Right renal cortex interstitium (tissue), 3 donors: Measurements from ENCODE around the gene SLC25A2. TPM values are rescaled to one million over a fixed set of nuclear protein-coding genes. Genes with fewer than 3 reads are reported as not detected.
"Not testable (repeated sequence)": the region's sequence is repeated elsewhere in the genome, so short reads cannot be mapped to it uniquely, and the experiment has no call there.

Source experiments
- DNase-seq, 3 donors: peaks; one replicate each; pipeline ENCODE4 v3.0.0-alpha.2; 2013; ENCODE audit warnings: low read depth in 3 of 3, low spot score in 2 of 3
- polyA plus RNA-seq, 3 donors: library from polyadenylated mRNA; unstranded; fragments of 120-200 nt; gene quantifications; one replicate each; pipeline ENCODE4 v1.2.1, GENCODE V29; 2013; ENCODE audit not compliant: insufficient read length in 3 of 3

Gene SLC25A2
- not detected for polyA plus RNA-seq

GRCh38 chr5:141303756-141304155 lies at the start of gene SLC25A2:
Gene SLC25A2 (minus strand): TSS chr5:141304049. CDS start chr5:141303865, 184 bp downstream.
- DNase-seq, result no peak

GRCh38 chr5:141351591-141351990 lies 47.7 kb upstream of the SLC25A2 start:
- DNase-seq, result no peak

GRCh38 chr5:141349917-141350619 lies 46.2 kb upstream of the SLC25A2 start, which contains the start of gene PCDHGB1:
Gene PCDHGB1 (plus strand): TSS chr5:141350099. CDS start chr5:141350261, 162 bp downstream.
- DNase-seq, result no peak

GRCh38 chr5:141346017-141346416 lies 42.2 kb upstream of the SLC25A2 start:
- not testable (repeated sequence) for DNase-seq

GRCh38 chr5:141345327-141345726 lies 41.5 kb upstream of the SLC25A2 start:
- DNase-seq, result no peak

- no peak for DNase-seq
These were observed 40.2 kb upstream of the SLC25A2 start for GRCh38 chr5:141343953-141344463.

- DNase-seq, result no peak
These were observed 39.5 kb upstream of the SLC25A2 start, which contains the start of gene PCDHGA3 for GRCh38 chr5:141343242-141343952. Gene PCDHGA3 (plus strand): TSS chr5:141343829. CDS start chr5:141344034, 205 bp downstream.

GRCh38 chr5:141342773-141343172 lies 38.9 kb upstream of the SLC25A2 start:
- DNase-seq, result no peak

- not testable (repeated sequence) for DNase-seq
These were observed 37.0 kb upstream of the SLC25A2 start for GRCh38 chr5:141340781-141341354.

GRCh38 chr5:141338538-141339306 lies 34.9 kb upstream of the SLC25A2 start, which contains the start of gene PCDHGA2:
Gene PCDHGA2 (plus strand): TSS chr5:141338760.
- peak in 2 of 3 donors; percentile 25 to 43 for DNase-seq

- DNase-seq, result not testable (repeated sequence)
These were observed 28.7 kb upstream of the SLC25A2 start for GRCh38 chr5:141332571-141332970.

- no peak for DNase-seq
These were observed 26.6 kb upstream of the SLC25A2 start, which contains the start of gene PCDHGA1 for GRCh38 chr5:141330299-141331080. Gene PCDHGA1 (plus strand): TSS chr5:141330514.

- DNase-seq, result no peak
These were observed 24.4 kb upstream of the SLC25A2 start for GRCh38 chr5:141328231-141328630.

GRCh38 chr5:141326088-141326854 lies 22.4 kb upstream of the SLC25A2 start:
- no peak for DNase-seq

- DNase-seq, result no peak
These were observed 18.4 kb upstream of the SLC25A2 start for GRCh38 chr5:141322261-141322660.

GRCh38 chr5:141320225-141321169 lies 16.6 kb upstream of the SLC25A2 start, which contains the start of gene TAF7:
Gene TAF7 (minus strand): TSS chr5:141320784. CDS start chr5:141320044, 740 bp downstream.
- peak; percentile 88 to 90 (median 90) for DNase-seq

GRCh38 chr5:141319699-141320098 lies 15.8 kb upstream of the SLC25A2 start:
- DNase-seq, result no peak
